CD14-positive monocyte (primary cell): ENCODE data around the gene CD226. TPM values are rescaled to one million over a fixed set of nuclear protein-coding genes. Genes with fewer than 3 reads are reported as not detected.

Experiments used
- DNase-seq, 3 donors: peaks; one replicate each; pipeline ENCODE4 v3.0.0-alpha.2; 2011 to 2022
- H2AFZ ChIP-seq: 2 replicates; pipeline ENCODE4 v1.6.0; 2012; ENCODE audit warnings: mild to moderate bottlenecking, low read depth, low read length, inconsistent platforms; ENCODE audit not compliant: insufficient read depth, poor library complexity, severe bottlenecking
- H3K27ac ChIP-seq, 2 donors: 1 replicate in 1 of 2; 2 replicates in 1 of 2; pipeline ENCODE4 v1.5.1; 2012 to 2013; ENCODE audit warnings: low read length in 2 of 2, control low read depth in 1 of 2, inconsistent platforms in 1 of 2, low read depth in 1 of 2, mild to moderate bottlenecking in 1 of 2
- H3K27me3 ChIP-seq, 2 donors: one replicate each; pipeline versions ENCODE4 v1.6.0 to v1.6.1; 2011 to 2013; ENCODE audit warnings: low read length in 2 of 2; ENCODE audit not compliant: control insufficient read depth in 2 of 2, insufficient read depth in 2 of 2
- H3K36me3 ChIP-seq, 2 donors: replicated peaks in 1 of 2; 1 replicate in 1 of 2; 2 replicates in 1 of 2; pipeline versions ENCODE4 v1.5.1 to v1.6.1; 2012 to 2013; ENCODE audit warnings: low read length in 2 of 2, control low read depth in 1 of 2, inconsistent platforms in 1 of 2, mild to moderate bottlenecking in 1 of 2; ENCODE audit not compliant: insufficient read depth in 2 of 2, control insufficient read depth in 1 of 2
- H3K4me1 ChIP-seq, 2 donors: 1 replicate in 1 of 2; 2 replicates in 1 of 2; pipeline versions ENCODE4 v1.5.1 to v1.6.1; 2012 to 2013; ENCODE audit warnings: low read length in 2 of 2, control low read depth in 1 of 2, inconsistent platforms in 1 of 2, mild to moderate bottlenecking in 1 of 2, moderate library complexity in 1 of 2; ENCODE audit not compliant: insufficient read depth in 2 of 2, control insufficient read depth in 1 of 2
- H3K4me2 ChIP-seq: replicated peaks from 2 replicates; pipeline ENCODE3; 2012; ENCODE audit warnings: low read length, moderate library complexity, mild to moderate bottlenecking; ENCODE audit not compliant: poor library complexity, severe bottlenecking; ENCODE audit errors: extremely low read depth
- H3K4me3 ChIP-seq, 3 experiments: fragments of 200-600 bp in 1 of 3; sonication (generic) in 1 of 3; replicated peaks in 1 of 3; 1 replicate in 2 of 3; 2 replicates in 1 of 3; pipeline ENCODE4 v1.5.1; 2011 to 2013; ENCODE audit warnings: low read length in 3 of 3, mild to moderate bottlenecking in 3 of 3, control low read depth in 2 of 3, low read depth in 2 of 3, inconsistent platforms in 1 of 3, moderate library complexity in 1 of 3
- H3K79me2 ChIP-seq: 2 replicates; pipeline ENCODE4 v1.6.0; 2012; ENCODE audit warnings: mild to moderate bottlenecking, control low read depth, inconsistent platforms, low read length, moderate library complexity; ENCODE audit not compliant: insufficient read depth
- H3K9ac ChIP-seq: 2 replicates; pipeline ENCODE4 v1.6.0; 2017; ENCODE audit warnings: low read length, mild to moderate bottlenecking; ENCODE audit not compliant: insufficient read depth, poor library complexity, severe bottlenecking
- H3K9me3 ChIP-seq, 2 donors: replicated peaks in 1 of 2; 1 replicate in 1 of 2; 2 replicates in 1 of 2; pipeline versions ENCODE4 v1.5.1 to v1.6.1; 2012 to 2013; ENCODE audit warnings: low read length in 2 of 2, control low read depth in 1 of 2; ENCODE audit not compliant: control insufficient read depth in 1 of 2, insufficient read depth in 1 of 2
- H4K20me1 ChIP-seq: 2 replicates; pipeline ENCODE4 v1.6.0; 2012; ENCODE audit warnings: mild to moderate bottlenecking, low read length, control low read depth, moderate library complexity; ENCODE audit not compliant: insufficient read depth
- H3K27ac Mint-ChIP-seq, 7 donors: one replicate each; pipeline ENCODE4 v1.8.0; 2020; ENCODE audit warnings: mild to moderate bottlenecking in 7 of 7, mixed read lengths in 7 of 7, moderate library complexity in 6 of 7, inconsistent platforms in 2 of 7
- H3K27me3 Mint-ChIP-seq, 3 donors: one replicate each; pipeline ENCODE4 v1.8.0; 2021 to 2022; ENCODE audit warnings: low read depth in 3 of 3, mild to moderate bottlenecking in 3 of 3, mixed read lengths in 3 of 3, moderate library complexity in 3 of 3, inconsistent platforms in 1 of 3
- H3K36me3 Mint-ChIP-seq, 2 donors: one replicate each; pipeline ENCODE4 v1.8.0; 2020; ENCODE audit warnings: mixed read lengths in 2 of 2, inconsistent platforms in 1 of 2, mild to moderate bottlenecking in 1 of 2
- H3K4me1 Mint-ChIP-seq: one replicate; pipeline ENCODE4 v1.8.0; 2020; ENCODE audit warnings: mild to moderate bottlenecking, mixed read lengths
- H3K4me3 Mint-ChIP-seq, 2 donors: one replicate each; pipeline ENCODE4 v1.8.0; 2020; ENCODE audit warnings: mild to moderate bottlenecking in 2 of 2, mixed read lengths in 2 of 2, moderate library complexity in 1 of 2
- H3K9me3 Mint-ChIP-seq, 7 donors: one replicate each; pipeline ENCODE4 v1.8.0; 2020 to 2022; ENCODE audit warnings: mixed read lengths in 7 of 7, mild to moderate bottlenecking in 6 of 7, moderate library complexity in 6 of 7, inconsistent platforms in 2 of 7
- CTCF ChIP-seq: fragments of 200-600 bp; IDR thresholded peaks from one replicate; pipeline ENCODE4 v1.8.0; 2022; ENCODE audit warnings: antibody characterized with exemption, mild to moderate bottlenecking
- WGBS: methylation state at CpG from one replicate; pipeline ENCODE4 v1.1.5; 2013; ENCODE audit warnings: missing lambda C conversion rate; ENCODE audit not compliant: insufficient coverage; 5-methylcytosine and 5-hydroxymethylcytosine counted together
- intact Hi-C, 2 donors: fragments of 100-400 bp; cut with micrococcal nuclease; formaldehyde crosslinking; loops; one replicate each; pipeline versions ENCODE4 v1.15.0 to v1.15.1; 2023
- polyA plus RNA-seq, 3 donors: library from polyadenylated mRNA; depleted of rRNA in 1 of 3; unstranded in 2 of 3; stranded (reverse) in 1 of 3; fragments of 300-500 nt in 2 of 3; fragments of >200 nt in 1 of 3; fragmentation: Illumina TruSeq in 2 of 3; gene quantifications; 1 replicate in 2 of 3; 2 replicates in 1 of 3; pipeline ENCODE4 v1.2.3, GENCODE V29; 2012 to 2021

The CD226 gene
- polyA plus RNA-seq, 3 donors: 0.53 to 1.1 (median 0.65) TPM

DNA sequence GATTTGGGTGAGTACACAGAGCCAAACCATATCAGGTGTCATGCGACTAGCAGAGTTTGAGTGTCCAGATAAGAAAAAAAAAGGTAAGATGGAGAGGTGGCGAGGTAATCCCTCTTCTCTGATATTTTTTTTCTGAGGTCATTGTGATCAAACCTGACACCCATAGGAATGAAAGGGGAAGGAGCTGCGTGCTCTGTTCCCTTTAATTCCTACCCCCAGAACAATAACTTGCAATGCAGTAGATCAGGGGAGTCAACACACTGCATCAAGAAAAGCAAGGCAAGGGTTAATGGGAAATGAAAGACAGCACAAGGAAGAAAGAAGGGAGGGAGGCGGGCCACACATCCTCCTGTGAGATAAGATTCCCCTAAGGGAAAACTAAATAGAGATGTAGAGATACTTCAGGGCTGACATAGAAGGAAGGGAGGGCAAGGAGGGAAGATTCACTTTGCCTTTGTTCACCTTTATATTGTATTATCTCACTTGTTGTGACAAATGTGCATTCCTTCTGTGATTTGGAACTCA lies 132.8 kb downstream of the CD226 start:
- no peak overlapping the region for H3K4me3 ChIP-seq
- no peak overlapping the region for H3K27ac ChIP-seq
- no peaks in the 10 kb centered on the region for H4K20me1 ChIP-seq
- H3K36me3 ChIP-seq: no peaks in the 10 kb centered on the region
- Mint-ChIP-seq H3K4me3 (no peak overlapping the region), H3K27me3 (peaks cover 0 to 2% (median 2%) of the 10 kb centered on the region in 3 donors), H3K36me3 (no peaks in the 10 kb centered on the region), H3K9me3 (peaks cover 0 to 6% (median 3%) of the 10 kb centered on the region in 7 donors), H3K4me1 (no peaks in the 10 kb centered on the region), H3K27ac (no peak overlapping the region)
- no peak overlapping the region for H2AFZ ChIP-seq
- H3K4me2 ChIP-seq: no peak overlapping the region
- 80% methylated on average over 1 of the region's 4 CpGs for WGBS
- intact Hi-C loops: no loop called here
- no peaks in the 10 kb centered on the region for H3K27me3 ChIP-seq
- H3K9me3 ChIP-seq: no peaks in the 10 kb centered on the region
- DNase-seq: no peak
- no peaks in the 10 kb centered on the region for H3K79me2 ChIP-seq
- no peaks in the 10 kb centered on the region for H3K4me1 ChIP-seq
- TF ChIP-seq CTCF: no peak
- H3K9ac ChIP-seq: no peak overlapping the region

DNA sequence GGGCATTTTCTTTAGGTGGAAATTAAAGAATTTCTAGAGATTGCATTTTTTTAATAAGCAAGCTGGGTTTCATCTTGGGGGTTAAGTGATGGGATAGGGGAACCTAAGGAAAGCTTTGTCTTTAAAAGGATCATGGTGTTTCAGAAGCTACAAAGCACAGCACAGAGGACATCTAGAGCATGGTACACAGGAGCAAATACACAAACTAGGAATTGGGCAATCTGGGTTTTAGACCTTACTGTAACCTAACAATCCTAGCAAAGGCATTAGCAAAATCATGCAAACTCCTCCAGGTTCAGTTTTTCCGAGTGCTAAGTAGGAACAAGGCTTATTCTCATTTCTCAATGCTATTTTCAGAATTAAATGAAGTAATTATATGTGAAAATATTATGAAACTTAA lies 134.1 kb downstream of the CD226 start:
- H3K9me3 ChIP-seq: no peaks in the 10 kb centered on the region
- Mint-ChIP-seq H3K36me3 (no peaks in the 10 kb centered on the region), H3K4me3 (no peak overlapping the region), H3K27ac (no peak overlapping the region), H3K27me3 (peaks cover 0 to 2% (median 1%) of the 10 kb centered on the region in 3 donors), H3K4me1 (no peaks in the 10 kb centered on the region), H3K9me3 (peaks cover 0 to 6% (median 3%) of the 10 kb centered on the region in 7 donors)
- no peak for TF ChIP-seq CTCF
- no peaks in the 10 kb centered on the region for H3K79me2 ChIP-seq
- H3K27ac ChIP-seq: no peak overlapping the region
- H2AFZ ChIP-seq: no peak overlapping the region
- H3K36me3 ChIP-seq: no peaks in the 10 kb centered on the region
- H3K4me2 ChIP-seq: no peak overlapping the region
- WGBS: no CpG with 5 or more reads among the region's 1 CpG
- intact Hi-C loops: no loop called here
- H3K9ac ChIP-seq: no peak overlapping the region
- no peak for DNase-seq
- no peak overlapping the region for H3K4me3 ChIP-seq
- no peaks in the 10 kb centered on the region for H3K4me1 ChIP-seq
- H4K20me1 ChIP-seq: no peaks in the 10 kb centered on the region
- no peaks in the 10 kb centered on the region for H3K27me3 ChIP-seq
